ENCODE results near the gene STAT6. TPM values are rescaled to one million over a fixed set of nuclear protein-coding genes. Genes with fewer than 3 reads are reported as not detected.
"Not testable (repeated sequence)": the region's sequence is repeated elsewhere in the genome, so short reads cannot be mapped to it uniquely, and the experiment has no call there.

Gene STAT6
- total RNA-seq, 1 donor from 2014 or later: 31.8 TPM

DNA sequence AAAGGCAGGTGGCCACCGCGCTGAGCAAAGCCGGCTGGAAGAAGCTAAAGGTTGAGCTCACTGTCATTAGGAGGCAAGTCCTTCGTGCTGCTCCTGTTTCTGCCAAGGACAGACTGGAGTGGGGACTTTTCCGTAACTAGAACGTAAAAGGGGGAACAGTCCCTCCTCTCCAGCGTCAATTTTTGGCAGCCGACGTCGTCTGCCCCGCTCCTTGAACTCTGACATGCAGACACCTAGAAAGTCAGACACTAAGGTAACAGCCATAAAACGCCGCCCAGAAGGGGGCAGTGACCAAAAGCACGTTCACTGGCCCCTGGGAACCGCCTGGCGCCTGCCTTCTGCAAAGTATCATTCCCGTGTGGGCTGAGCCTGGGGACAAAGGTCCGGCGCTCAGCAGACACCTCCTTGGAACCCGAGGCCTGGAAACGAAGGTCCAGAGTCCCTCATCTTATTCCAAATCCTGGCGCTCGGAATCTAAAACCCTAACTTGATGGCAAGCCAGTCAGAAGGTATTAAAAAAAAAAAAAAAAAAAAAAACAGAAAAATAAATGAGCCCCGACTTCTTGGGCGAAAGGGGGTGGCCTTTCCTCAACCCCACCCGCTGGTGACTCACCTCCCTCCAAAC, 16.1 kb upstream of the STAT6 start:
- H3K4me3 ChIP-seq (ENCODE audit: low read length in 3 of 3): peak overlapping the region; percentile 78 to 93 (median 86)
- H3K27ac ChIP-seq (ENCODE audit: low read depth, low read length): peak overlapping the region; percentile 94
- H3K4me1 ChIP-seq (ENCODE audit: control insufficient read depth in 3 of 3, insufficient read depth in 3 of 3, low read length in 3 of 3): peaks cover 13 to 24% (median 22%) of the 10 kb centered on the region in 3 donors
- no peaks in the 10 kb centered on the region for H3K36me3 ChIP-seq (ENCODE audit: control insufficient read depth in 3 of 3, insufficient read depth in 3 of 3, low read length in 3 of 3)
- H3K27me3 ChIP-seq (ENCODE audit: control insufficient read depth in 3 of 3, insufficient read depth in 3 of 3, low read length in 3 of 3): no peaks in the 10 kb centered on the region
- H3K9me3 ChIP-seq (ENCODE audit: control insufficient read depth in 3 of 3, low read length in 3 of 3): no peaks in the 10 kb centered on the region
- peak overlapping the region; percentile 43 to 92 (median 91) for H3K9ac ChIP-seq (ENCODE audit: low read depth in 1 of 3, low read length in 3 of 3)

DNA sequence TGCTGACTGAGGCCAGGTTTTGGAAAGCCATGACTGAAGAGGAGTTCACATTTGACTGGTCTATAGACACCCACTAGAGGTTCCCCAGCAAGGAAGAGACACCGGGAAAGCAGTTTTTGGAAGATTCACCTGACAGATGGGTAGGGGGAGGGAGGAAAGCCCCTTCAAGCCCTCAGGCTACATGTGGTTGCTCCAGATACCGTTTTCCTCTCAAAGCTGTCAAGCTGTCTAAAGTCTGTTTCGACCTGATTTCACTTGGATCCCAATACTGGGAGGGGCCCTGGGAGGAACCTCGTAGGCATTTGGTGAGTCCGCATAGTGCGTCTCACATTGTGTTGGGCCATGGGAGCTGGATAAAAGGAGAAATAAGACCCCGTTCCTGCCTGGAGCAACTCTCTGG, 15.4 kb upstream of the STAT6 start:
- Histone ChIP-seq H3K27me3 (ENCODE audit: control insufficient read depth in 3 of 3, insufficient read depth in 3 of 3, low read length in 3 of 3) (no peaks in the 10 kb centered on the region), H3K36me3 (ENCODE audit: control insufficient read depth in 3 of 3, insufficient read depth in 3 of 3, low read length in 3 of 3) (no peaks in the 10 kb centered on the region), H3K4me3 (ENCODE audit: low read length in 3 of 3) (peak overlapping the region in 2 of 3 donors; percentile 86 to 93), H3K9ac (ENCODE audit: low read depth in 1 of 3, low read length in 3 of 3) (peak overlapping the region in 2 of 3 donors; percentile 91 to 92), H3K9me3 (ENCODE audit: control insufficient read depth in 3 of 3, low read length in 3 of 3) (no peaks in the 10 kb centered on the region), H3K27ac (ENCODE audit: low read depth, low read length) (peak overlapping the region; percentile 94), H3K4me1 (ENCODE audit: control insufficient read depth in 3 of 3, insufficient read depth in 3 of 3, low read length in 3 of 3) (peaks cover 7 to 18% (median 16%) of the 10 kb centered on the region in 3 donors)

DNA sequence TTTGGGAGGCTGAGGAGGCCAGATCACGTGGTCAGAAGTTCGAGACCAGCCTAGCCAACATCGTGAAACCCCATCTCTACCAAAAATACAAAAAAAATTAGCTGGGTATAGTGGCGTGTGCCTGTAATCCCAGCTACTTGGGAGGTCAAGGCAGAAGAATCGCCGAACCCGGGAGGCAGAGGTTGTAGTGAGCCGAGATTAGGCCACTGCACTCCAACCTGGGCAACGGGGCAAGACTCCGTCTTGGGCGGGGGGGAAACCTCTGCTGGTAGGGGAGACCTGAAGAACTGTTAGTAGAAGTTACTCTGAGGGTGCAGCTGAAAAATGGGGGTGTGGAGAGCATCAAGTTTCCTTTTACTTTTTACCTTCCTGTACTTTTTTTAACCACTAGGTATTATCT, 14.9 kb upstream of the STAT6 start:
- no peaks in the 10 kb centered on the region for H3K9me3 ChIP-seq (ENCODE audit: control insufficient read depth in 3 of 3, low read length in 3 of 3)
- no peak overlapping the region for H3K9ac ChIP-seq (ENCODE audit: low read depth in 1 of 3, low read length in 3 of 3)
- no peaks in the 10 kb centered on the region for H3K27me3 ChIP-seq (ENCODE audit: control insufficient read depth in 3 of 3, insufficient read depth in 3 of 3, low read length in 3 of 3)
- no peak overlapping the region for H3K27ac ChIP-seq (ENCODE audit: low read depth, low read length)
- H3K4me1 ChIP-seq (ENCODE audit: control insufficient read depth in 3 of 3, insufficient read depth in 3 of 3, low read length in 3 of 3): peaks cover 7 to 13% (median 13%) of the 10 kb centered on the region in 3 donors
- H3K4me3 ChIP-seq (ENCODE audit: low read length in 3 of 3): no peak overlapping the region
- no peaks in the 10 kb centered on the region for H3K36me3 ChIP-seq (ENCODE audit: control insufficient read depth in 3 of 3, insufficient read depth in 3 of 3, low read length in 3 of 3)

DNA sequence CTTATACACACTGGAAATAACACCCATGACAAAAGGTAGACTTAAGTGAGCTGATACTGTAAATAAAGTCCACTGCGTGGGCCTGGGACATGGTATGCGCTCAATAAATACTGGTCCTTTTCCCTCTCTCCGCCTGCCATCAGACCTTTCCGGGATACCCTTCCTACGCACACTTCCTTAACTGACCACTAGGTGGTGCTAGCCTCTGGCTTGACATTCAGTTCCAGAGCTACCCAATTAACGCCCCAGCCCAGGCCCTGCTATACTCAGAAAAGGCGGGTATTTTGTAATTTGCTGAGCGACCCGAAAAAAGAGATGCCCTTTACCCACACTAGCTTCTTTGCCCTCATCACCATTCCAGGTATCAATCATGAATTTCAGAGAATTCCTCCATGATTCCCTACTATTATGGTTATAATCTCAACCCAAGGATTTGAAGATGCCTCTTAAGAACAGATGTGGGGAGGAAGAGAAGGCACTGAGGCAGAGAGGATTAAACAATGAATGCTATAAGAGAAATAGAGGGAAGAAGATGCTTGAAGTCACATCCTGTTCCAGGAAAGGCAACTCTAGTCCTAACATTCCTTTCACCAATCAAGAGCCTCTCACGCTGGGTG, 13.2 kb upstream of the STAT6 start:
- H3K27ac ChIP-seq (ENCODE audit: low read depth, low read length): no peak overlapping the region
- no peaks in the 10 kb centered on the region for H3K36me3 ChIP-seq (ENCODE audit: control insufficient read depth in 3 of 3, insufficient read depth in 3 of 3, low read length in 3 of 3)
- H3K9me3 ChIP-seq (ENCODE audit: control insufficient read depth in 3 of 3, low read length in 3 of 3): no peaks in the 10 kb centered on the region
- H3K27me3 ChIP-seq (ENCODE audit: control insufficient read depth in 3 of 3, insufficient read depth in 3 of 3, low read length in 3 of 3): no peaks in the 10 kb centered on the region
- H3K9ac ChIP-seq (ENCODE audit: low read depth in 1 of 3, low read length in 3 of 3): no peak overlapping the region
- H3K4me1 ChIP-seq (ENCODE audit: control insufficient read depth in 3 of 3, insufficient read depth in 3 of 3, low read length in 3 of 3): peaks cover 7 to 9% (median 9%) of the 10 kb centered on the region in 3 donors
- H3K4me3 ChIP-seq (ENCODE audit: low read length in 3 of 3): no peak overlapping the region

DNA sequence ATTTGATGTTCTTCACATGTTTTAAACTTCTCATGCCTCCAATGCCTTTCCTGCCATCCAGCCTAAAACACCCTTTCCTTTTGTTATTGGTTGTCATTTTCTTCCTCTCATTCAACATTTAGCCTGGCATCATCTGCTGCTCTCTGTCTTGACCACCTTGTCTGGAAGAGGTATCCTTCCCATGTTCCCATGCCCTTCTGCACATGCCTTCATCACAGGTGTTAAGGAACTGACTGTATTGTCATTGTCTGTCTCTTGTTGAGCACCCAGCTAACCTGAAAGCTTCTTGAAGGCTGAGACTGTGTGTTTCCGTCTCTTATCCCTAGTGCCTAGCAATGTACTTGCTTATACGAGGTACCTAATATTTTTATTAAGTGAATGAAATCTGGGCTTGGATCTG, 12.7 kb upstream of the STAT6 start:
- Histone ChIP-seq H3K4me3 (ENCODE audit: low read length in 3 of 3) (no peak overlapping the region), H3K4me1 (ENCODE audit: control insufficient read depth in 3 of 3, insufficient read depth in 3 of 3, low read length in 3 of 3) (peaks cover 9% of the 10 kb centered on the region in 3 donors), H3K9ac (ENCODE audit: low read depth in 1 of 3, low read length in 3 of 3) (no peak overlapping the region), H3K9me3 (ENCODE audit: control insufficient read depth in 3 of 3, low read length in 3 of 3) (no peaks in the 10 kb centered on the region), H3K27ac (ENCODE audit: low read depth, low read length) (no peak overlapping the region), H3K36me3 (ENCODE audit: control insufficient read depth in 3 of 3, insufficient read depth in 3 of 3, low read length in 3 of 3) (no peaks in the 10 kb centered on the region), H3K27me3 (ENCODE audit: control insufficient read depth in 3 of 3, insufficient read depth in 3 of 3, low read length in 3 of 3) (no peaks in the 10 kb centered on the region)

DNA sequence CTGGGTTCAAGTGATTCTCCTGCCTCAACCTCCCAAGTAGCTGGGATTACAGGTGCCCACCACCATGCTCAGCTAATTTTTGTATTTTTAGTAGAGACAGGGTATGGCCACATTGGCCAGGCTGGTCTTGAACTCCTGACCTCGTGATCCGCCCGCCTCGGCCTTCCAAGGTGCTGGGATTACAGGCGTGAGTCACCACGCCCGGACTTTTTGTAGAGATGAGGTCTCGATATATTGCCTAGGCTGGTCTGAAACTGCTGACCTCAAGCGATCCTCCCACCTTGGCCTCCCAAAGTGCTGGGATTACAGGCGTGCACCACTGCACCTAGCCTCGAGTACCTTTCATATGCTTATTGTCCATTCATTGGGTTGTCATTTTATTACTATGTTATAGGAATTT, 9.6 kb upstream of the STAT6 start:
- not testable (repeated sequence) for H3K27ac ChIP-seq (ENCODE audit: low read depth, low read length); H3K9ac ChIP-seq (ENCODE audit: low read depth in 1 of 3, low read length in 3 of 3); H3K4me3 ChIP-seq (ENCODE audit: low read length in 3 of 3); H3K4me1 ChIP-seq (ENCODE audit: control insufficient read depth in 3 of 3, insufficient read depth in 3 of 3, low read length in 3 of 3); H3K9me3 ChIP-seq (ENCODE audit: control insufficient read depth in 3 of 3, low read length in 3 of 3); H3K27me3 ChIP-seq (ENCODE audit: control insufficient read depth in 3 of 3, insufficient read depth in 3 of 3, low read length in 3 of 3); H3K36me3 ChIP-seq (ENCODE audit: control insufficient read depth in 3 of 3, insufficient read depth in 3 of 3, low read length in 3 of 3)

DNA sequence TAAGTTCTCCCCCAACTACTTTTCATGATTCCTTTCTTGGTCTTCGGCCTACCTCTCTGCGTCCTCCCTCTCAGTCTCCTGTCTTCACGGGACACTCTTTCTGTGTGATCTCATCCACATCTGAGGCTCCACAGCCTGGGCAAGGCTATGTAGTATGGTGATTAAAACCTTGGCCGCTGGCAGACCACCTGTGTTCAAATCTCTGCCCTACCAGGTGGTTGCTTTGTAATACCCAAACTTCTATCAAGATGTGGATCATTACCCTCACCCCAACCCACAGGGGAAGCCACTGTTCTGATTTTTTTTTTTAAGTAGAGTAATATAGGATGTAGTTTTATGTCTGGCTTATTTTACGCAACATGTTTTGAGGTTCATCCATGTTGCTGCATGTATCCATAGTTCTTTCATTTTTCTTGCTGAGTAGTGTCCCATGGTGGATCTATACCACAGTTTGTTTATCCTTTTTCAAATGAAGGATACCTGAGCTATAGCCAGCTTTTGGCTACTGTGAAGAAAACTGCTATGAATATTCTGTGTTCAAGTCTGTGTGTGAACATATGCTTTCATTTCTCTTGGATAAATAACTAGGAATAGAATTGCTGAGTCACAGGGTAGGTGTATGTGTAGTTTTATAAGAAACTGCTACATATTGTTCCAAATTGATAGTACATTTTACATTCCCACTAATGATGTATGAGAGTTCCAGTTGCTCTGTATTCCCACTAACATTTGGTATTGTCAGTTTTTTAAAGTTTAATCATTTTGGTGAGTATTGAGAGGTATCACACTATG, 8.3 kb upstream of the STAT6 start:
- Histone ChIP-seq H3K4me3 (ENCODE audit: low read length in 3 of 3) (no peak overlapping the region), H3K27ac (ENCODE audit: low read depth, low read length) (no peak overlapping the region), H3K9me3 (ENCODE audit: control insufficient read depth in 3 of 3, low read length in 3 of 3) (no peaks in the 10 kb centered on the region), H3K36me3 (ENCODE audit: control insufficient read depth in 3 of 3, insufficient read depth in 3 of 3, low read length in 3 of 3) (no peaks in the 10 kb centered on the region), H3K4me1 (ENCODE audit: control insufficient read depth in 3 of 3, insufficient read depth in 3 of 3, low read length in 3 of 3) (peaks cover 2 to 6% (median 4%) of the 10 kb centered on the region in 3 donors), H3K9ac (ENCODE audit: low read depth in 1 of 3, low read length in 3 of 3) (no peak overlapping the region), H3K27me3 (ENCODE audit: control insufficient read depth in 3 of 3, insufficient read depth in 3 of 3, low read length in 3 of 3) (no peaks in the 10 kb centered on the region)

DNA sequence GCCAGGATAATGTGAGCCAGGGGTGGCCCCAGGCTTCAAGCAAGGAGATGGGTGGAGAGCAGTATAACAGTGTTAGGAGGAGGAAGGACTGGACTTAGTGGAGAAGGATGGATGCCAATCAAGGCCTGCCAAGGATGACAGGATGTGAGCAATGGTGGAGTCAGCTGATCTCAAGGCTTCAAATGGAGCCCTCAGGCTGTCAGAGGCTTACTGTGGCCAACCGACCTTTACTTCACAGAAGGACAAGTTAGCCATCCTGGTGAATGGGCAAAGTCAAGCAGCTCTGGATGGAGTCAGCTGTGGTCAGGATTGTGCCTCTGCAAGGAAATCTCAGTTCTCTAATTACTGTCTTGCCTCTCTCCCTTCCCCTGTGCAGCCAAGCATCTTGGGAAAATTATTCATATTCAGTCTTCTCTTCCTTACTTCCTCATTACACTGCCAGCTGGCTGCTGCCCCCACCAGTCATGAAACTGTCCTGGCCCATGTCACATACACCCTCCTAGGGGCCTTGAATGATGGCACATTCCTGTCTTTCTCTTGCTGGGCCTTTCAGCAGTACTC, 7.6 kb upstream of the STAT6 start:
- Histone ChIP-seq H3K4me3 (ENCODE audit: low read length in 3 of 3) (no peak overlapping the region), H3K9me3 (ENCODE audit: control insufficient read depth in 3 of 3, low read length in 3 of 3) (no peaks in the 10 kb centered on the region), H3K36me3 (ENCODE audit: control insufficient read depth in 3 of 3, insufficient read depth in 3 of 3, low read length in 3 of 3) (no peaks in the 10 kb centered on the region), H3K4me1 (ENCODE audit: control insufficient read depth in 3 of 3, insufficient read depth in 3 of 3, low read length in 3 of 3) (peaks cover 2 to 6% (median 4%) of the 10 kb centered on the region in 3 donors), H3K27me3 (ENCODE audit: control insufficient read depth in 3 of 3, insufficient read depth in 3 of 3, low read length in 3 of 3) (no peaks in the 10 kb centered on the region), H3K9ac (ENCODE audit: low read depth in 1 of 3, low read length in 3 of 3) (no peak overlapping the region), H3K27ac (ENCODE audit: low read depth, low read length) (no peak overlapping the region)

DNA sequence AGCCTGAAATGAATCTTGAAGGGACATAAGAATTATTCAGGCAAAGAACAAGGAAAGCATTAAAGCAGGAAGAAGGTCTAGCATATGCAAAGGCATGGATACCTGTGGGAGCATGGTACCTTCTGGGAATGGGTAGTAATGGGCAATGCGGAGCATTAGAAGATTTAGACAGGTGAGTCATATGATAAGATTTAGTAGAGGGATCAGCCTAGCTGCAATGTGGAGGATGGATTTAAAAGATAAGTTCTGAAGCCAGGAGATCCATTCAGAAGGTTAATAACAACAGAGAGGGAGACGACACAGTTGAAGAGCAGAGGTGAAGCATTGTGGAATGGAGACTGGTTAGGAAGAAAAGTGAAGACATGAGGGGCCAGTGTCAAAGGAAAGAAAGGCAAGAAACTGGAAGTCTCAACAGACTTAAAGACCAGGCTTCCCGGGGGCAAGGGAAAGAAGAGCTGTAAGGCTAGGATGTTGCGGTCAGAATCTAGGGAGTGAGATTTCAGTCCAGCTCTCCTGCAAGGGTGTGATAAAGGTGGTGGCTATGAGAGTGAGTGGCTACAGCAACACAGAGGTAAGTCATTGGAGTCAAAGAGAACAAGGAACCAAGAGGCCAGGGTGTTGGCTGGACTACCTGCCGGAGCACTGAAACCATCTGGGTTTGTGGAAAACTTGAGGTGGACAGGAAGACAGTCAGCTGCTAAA, 5.6 kb upstream of the STAT6 start:
- Histone ChIP-seq H3K4me3 (ENCODE audit: low read length in 3 of 3) (no peak overlapping the region), H3K9me3 (ENCODE audit: control insufficient read depth in 3 of 3, low read length in 3 of 3) (no peaks in the 10 kb centered on the region), H3K4me1 (ENCODE audit: control insufficient read depth in 3 of 3, insufficient read depth in 3 of 3, low read length in 3 of 3) (peaks cover 11 to 17% (median 17%) of the 10 kb centered on the region in 3 donors), H3K9ac (ENCODE audit: low read depth in 1 of 3, low read length in 3 of 3) (no peak overlapping the region), H3K27me3 (ENCODE audit: control insufficient read depth in 3 of 3, insufficient read depth in 3 of 3, low read length in 3 of 3) (no peaks in the 10 kb centered on the region), H3K36me3 (ENCODE audit: control insufficient read depth in 3 of 3, insufficient read depth in 3 of 3, low read length in 3 of 3) (no peaks in the 10 kb centered on the region), H3K27ac (ENCODE audit: low read depth, low read length) (no peak overlapping the region)
